ENCODE results near the gene PITPNC1. TPM values are rescaled to one million over a fixed set of nuclear protein-coding genes. Genes with fewer than 3 reads are reported as not detected.

The PITPNC1 gene
- total and polyA plus RNA-seq, 2 donors (not counting 1 experiment from before 2014, with no cell fraction given): 4.7 to 26.1 TPM

DNA sequence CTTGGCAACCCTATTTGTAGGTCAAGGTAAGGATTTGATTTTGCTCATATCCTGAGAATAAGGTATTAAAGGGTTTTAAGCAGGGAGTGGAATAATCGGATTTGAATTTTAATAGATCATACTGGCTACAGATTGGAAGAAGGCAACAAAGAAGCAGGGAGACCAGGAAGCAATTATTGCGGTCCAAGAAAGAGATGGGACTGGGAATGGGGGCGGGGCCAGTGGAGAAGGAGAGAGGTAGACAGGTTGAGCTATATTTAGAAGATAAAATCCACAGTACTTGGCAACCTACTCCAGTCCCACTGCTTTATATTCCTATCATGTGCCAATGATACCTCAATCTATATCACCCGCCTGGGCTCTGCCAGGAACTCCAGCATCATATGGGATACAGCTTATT, 334.8 kb downstream of the PITPNC1 start:
- 100% methylated on average over 2 of the region's 4 CpGs for WGBS (ENCODE audit: insufficient coverage)
- Histone ChIP-seq H4K20me1 (ENCODE audit: control insufficient read depth, insufficient read depth, low read length, poor library complexity, severe bottlenecking) (no peaks in the 10 kb centered on the region), H3K4me3 (ENCODE audit: control extremely low read depth in 1 of 5, extremely low read depth in 1 of 5, insufficient read depth in 1 of 5, low read depth in 2 of 5, low read length in 4 of 5) (no peak overlapping the region), H3K4me2 (replicated peaks; ENCODE audit: low read depth, low read length, poor library complexity, severe bottlenecking) (no peak overlapping the region), H3K27me3 (replicated peaks in 1 of 4; ENCODE audit: control extremely low read depth in 1 of 4, control insufficient read depth in 3 of 4, insufficient read depth in 4 of 4, low read length in 3 of 4) (no peaks in the 10 kb centered on the region), H3K9ac (ENCODE audit: low read length) (no peak overlapping the region), H3K79me2 (ENCODE audit: control insufficient read depth, insufficient read depth, low read length) (no peaks in the 10 kb centered on the region), H3K27ac (ENCODE audit: low read length in 2 of 2) (no peak overlapping the region), H2AFZ (ENCODE audit: insufficient read depth, low read depth, low read length, poor library complexity, severe bottlenecking) (no peak overlapping the region), H3K9me3 (ENCODE audit: control extremely low read depth in 1 of 3, control insufficient read depth in 2 of 3, insufficient read depth in 1 of 3, low read length in 2 of 3) (peaks cover 0 to 3% (median 0%) of the 10 kb centered on the region in 3 donors), H3K36me3 (replicated peaks in 1 of 2; ENCODE audit: control extremely low read depth in 1 of 2, control insufficient read depth in 1 of 2, extremely low read depth in 1 of 2, insufficient read depth in 2 of 2, low read length in 1 of 2) (no peaks in the 10 kb centered on the region), H3K4me1 (ENCODE audit: control insufficient read depth in 2 of 2, insufficient read depth in 2 of 2, low read length in 2 of 2) (peaks cover 2 to 4% of the 10 kb centered on the region in 2 donors)
- H3K4me3 Mint-ChIP-seq: no peak overlapping the region
- DNase-seq (no peak), ATAC-seq (ENCODE audit: low read depth) (no peak)
- ChIA-PET CTCF (interaction anchor here (0.9 kb wide), 1 partner anchor 337 kb away, joined by 3 read pairs; no protein-coding TSS in a partner anchor), POLR2A (interaction anchor here (0.6 kb wide), 1 partner anchor 536 kb away, joined by 3 read pairs; no protein-coding TSS in a partner anchor)
- intact Hi-C loops (cut with micrococcal nuclease): loop anchor here (10.0 kb wide), 1 partner anchor 337 kb away; the partner anchor contains the start of gene PITPNC1
- peaks cover 1% of the 10 kb centered on the region for H3K4me1 Mint-ChIP-seq
- H3K27me3 Mint-ChIP-seq: peaks cover 3% of the 10 kb centered on the region
- no peak overlapping the region for H3K27ac Mint-ChIP-seq
- TF ChIP-seq, protein P1, sequence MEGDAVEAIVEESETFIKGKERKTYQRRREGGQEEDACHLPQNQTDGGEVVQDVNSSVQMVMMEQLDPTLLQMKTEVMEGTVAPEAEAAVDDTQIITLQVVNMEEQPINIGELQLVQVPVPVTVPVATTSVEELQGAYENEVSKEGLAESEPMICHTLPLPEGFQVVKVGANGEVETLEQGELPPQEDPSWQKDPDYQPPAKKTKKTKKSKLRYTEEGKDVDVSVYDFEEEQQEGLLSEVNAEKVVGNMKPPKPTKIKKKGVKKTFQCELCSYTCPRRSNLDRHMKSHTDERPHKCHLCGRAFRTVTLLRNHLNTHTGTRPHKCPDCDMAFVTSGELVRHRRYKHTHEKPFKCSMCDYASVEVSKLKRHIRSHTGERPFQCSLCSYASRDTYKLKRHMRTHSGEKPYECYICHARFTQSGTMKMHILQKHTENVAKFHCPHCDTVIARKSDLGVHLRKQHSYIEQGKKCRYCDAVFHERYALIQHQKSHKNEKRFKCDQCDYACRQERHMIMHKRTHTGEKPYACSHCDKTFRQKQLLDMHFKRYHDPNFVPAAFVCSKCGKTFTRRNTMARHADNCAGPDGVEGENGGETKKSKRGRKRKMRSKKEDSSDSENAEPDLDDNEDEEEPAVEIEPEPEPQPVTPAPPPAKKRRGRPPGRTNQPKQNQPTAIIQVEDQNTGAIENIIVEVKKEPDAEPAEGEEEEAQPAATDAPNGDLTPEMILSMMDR (IDR thresholded peaks at IDR 0.05): no peak
- TF ChIP-seq EZH2 (IDR thresholded peaks at IDR 0.05; ENCODE audit: borderline replicate concordance, insufficient read depth, low read depth, low read length, poor library complexity, severe bottlenecking): no peak
- no peaks in the 10 kb centered on the region for H3K9me3 Mint-ChIP-seq (ENCODE audit: insufficient read depth)

DNA sequence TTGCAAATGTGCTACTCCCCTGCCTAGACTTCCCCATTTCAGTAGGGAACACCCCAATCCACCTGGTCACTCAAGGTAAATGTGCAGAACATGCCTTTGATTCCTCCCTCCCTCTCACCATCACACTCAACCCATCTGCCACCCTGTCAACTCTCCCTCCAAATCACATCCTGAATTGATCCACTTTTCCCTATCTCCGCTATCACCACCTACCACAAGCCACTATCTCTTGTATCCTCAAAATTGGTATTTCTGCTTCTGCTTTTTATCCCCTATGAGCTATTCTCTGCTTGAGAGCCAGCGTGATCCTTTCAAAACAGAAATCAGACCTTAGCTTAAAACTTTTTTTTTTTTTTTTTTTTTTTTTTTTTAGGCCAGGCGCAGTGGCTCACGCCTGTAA, 335.3 kb downstream of the PITPNC1 start:
- no peak overlapping the region for H2AFZ ChIP-seq (ENCODE audit: insufficient read depth, low read depth, low read length, poor library complexity, severe bottlenecking)
- H3K4me3 ChIP-seq (ENCODE audit: control extremely low read depth in 1 of 5, extremely low read depth in 1 of 5, insufficient read depth in 1 of 5, low read depth in 2 of 5, low read length in 4 of 5): no peak overlapping the region
- 100% methylated on average over 1 of the region's 4 CpGs for WGBS (ENCODE audit: insufficient coverage)
- no peaks in the 10 kb centered on the region for H4K20me1 ChIP-seq (ENCODE audit: control insufficient read depth, insufficient read depth, low read length, poor library complexity, severe bottlenecking)
- TF ChIP-seq, protein P1 (IDR thresholded peaks at IDR 0.05): no peak
- TF ChIP-seq EZH2 (IDR thresholded peaks at IDR 0.05; ENCODE audit: borderline replicate concordance, insufficient read depth, low read depth, low read length, poor library complexity, severe bottlenecking): no peak
- intact Hi-C loops (cut with micrococcal nuclease): loop anchor here (10.0 kb wide), 1 partner anchor 338 kb away; the partner anchor contains the start of gene PITPNC1
- H3K4me2 ChIP-seq (replicated peaks; ENCODE audit: low read depth, low read length, poor library complexity, severe bottlenecking): no peak overlapping the region
- no peaks in the 10 kb centered on the region for H3K79me2 ChIP-seq (ENCODE audit: control insufficient read depth, insufficient read depth, low read length)
- no peak for DNase-seq
- no peak for ATAC-seq (ENCODE audit: low read depth)
- Mint-ChIP-seq H3K27me3 (peaks cover 3% of the 10 kb centered on the region), H3K4me1 (peaks cover 4% of the 10 kb centered on the region), H3K9me3 (ENCODE audit: insufficient read depth) (no peaks in the 10 kb centered on the region), H3K27ac (no peak overlapping the region), H3K4me3 (no peak overlapping the region)
- H3K9me3 ChIP-seq (ENCODE audit: control extremely low read depth in 1 of 3, control insufficient read depth in 2 of 3, insufficient read depth in 1 of 3, low read length in 2 of 3): peaks cover 0 to 3% (median 0%) of the 10 kb centered on the region in 3 donors
- no peak overlapping the region for H3K27ac ChIP-seq (ENCODE audit: low read length in 2 of 2)
- CTCF ChIA-PET: interaction anchor here (0.7 kb wide), 1 partner anchor 226 kb away, joined by 3 read pairs; no protein-coding TSS in a partner anchor
- H3K9ac ChIP-seq (ENCODE audit: low read length): no peak overlapping the region
- no peaks in the 10 kb centered on the region for H3K36me3 ChIP-seq (replicated peaks in 1 of 2; ENCODE audit: control extremely low read depth in 1 of 2, control insufficient read depth in 1 of 2, extremely low read depth in 1 of 2, insufficient read depth in 2 of 2, low read length in 1 of 2)
- H3K27me3 ChIP-seq (replicated peaks in 1 of 4; ENCODE audit: control extremely low read depth in 1 of 4, control insufficient read depth in 3 of 4, insufficient read depth in 4 of 4, low read length in 3 of 4): no peaks in the 10 kb centered on the region
- peaks cover 6 to 8% of the 10 kb centered on the region in 2 donors for H3K4me1 ChIP-seq (ENCODE audit: control insufficient read depth in 2 of 2, insufficient read depth in 2 of 2, low read length in 2 of 2)
- POLR2A ChIA-PET: interaction anchor here (0.6 kb wide), 1 partner anchor 535 kb away, joined by 3 read pairs; no protein-coding TSS in a partner anchor
